Activated B cell treated with CpG ODN at 0.5 μM for 24 hours (primary cell): ENCODE data around the gene RAD51B. TPM values are rescaled to one million over a fixed set of nuclear protein-coding genes. Genes with fewer than 3 reads are reported as not detected.

Experiments used
- ATAC-seq: fragments of 200-7000 bp; cut with Tn5 transposase; one replicate; pipeline ENCODE4 v1.10.0; 2021; ENCODE audit warnings: low read depth, mild to moderate bottlenecking, moderate library complexity
- CTCF ChIA-PET: fragments of 350-600 bp; sonication (Branson Sonifier 250); formaldehyde crosslinking; loops from one replicate; lab custom pipeline; 2021; ENCODE audit warnings: antibody characterized with exemption; lab: Charles Lee
- POLR2A ChIA-PET: fragments of 350-600 bp; sonication (Branson Sonifier 250); formaldehyde crosslinking; loops from one replicate; lab custom pipeline; 2021; ENCODE audit warnings: antibody characterized with exemption; lab: Charles Lee
- DNase-seq: peaks from one replicate; pipeline ENCODE4 v3.0.0; 2022
- H3K27ac Mint-ChIP-seq: one replicate; pipeline ENCODE4 v1.8.0; 2020; ENCODE audit warnings: mixed read lengths
- H3K27me3 Mint-ChIP-seq: one replicate; pipeline ENCODE4 v1.8.0; 2021; ENCODE audit warnings: mixed read lengths
- H3K36me3 Mint-ChIP-seq: one replicate; pipeline ENCODE4 v1.8.0; 2021; ENCODE audit warnings: low read depth, mixed read lengths
- H3K4me1 Mint-ChIP-seq: one replicate; pipeline ENCODE4 v1.8.0; 2021; ENCODE audit warnings: mixed read lengths
- H3K4me3 Mint-ChIP-seq: one replicate; pipeline ENCODE4 v1.8.0; 2020; ENCODE audit warnings: mild to moderate bottlenecking, mixed read lengths
- H3K9me3 Mint-ChIP-seq: one replicate; pipeline ENCODE4 v1.8.0; 2020; ENCODE audit warnings: mixed read lengths
- CTCF ChIP-seq: fragments of 200-600 bp; IDR thresholded peaks from one replicate; pipeline ENCODE4 v1.8.0; 2022; ENCODE audit warnings: antibody characterized with exemption, mild to moderate bottlenecking
- intact Hi-C: fragments of 100-400 bp; cut with micrococcal nuclease; formaldehyde crosslinking; loops from one replicate; pipeline ENCODE4 v1.15.1; 2024
- total RNA-seq: library from RNA; stranded (reverse); gene quantifications from 2 replicates; pipeline ENCODE4 v1.2.3, GENCODE V29; 2022

RAD51B gene
- total RNA-seq, 1 donor from 2014 or later = 53.9 TPM

GRCh38 chr14:67800743-67801142 lies 18.8 kb upstream of the RAD51B start:
- Mint-ChIP-seq H3K9me3 (no peaks in the 10 kb centered on the region), H3K4me3 (no peak overlapping the region), H3K36me3 (peaks cover 82% of the 10 kb centered on the region), H3K4me1 (no peaks in the 10 kb centered on the region), H3K27ac (no peak overlapping the region), H3K27me3 (no peaks in the 10 kb centered on the region)
- ChIA-PET POLR2A (no interaction called here), CTCF (no interaction called here)
- intact Hi-C loops = no loop called here
- TF ChIP-seq CTCF = no peak
- no peak for ATAC-seq
- DNase-seq = no peak

DNA sequence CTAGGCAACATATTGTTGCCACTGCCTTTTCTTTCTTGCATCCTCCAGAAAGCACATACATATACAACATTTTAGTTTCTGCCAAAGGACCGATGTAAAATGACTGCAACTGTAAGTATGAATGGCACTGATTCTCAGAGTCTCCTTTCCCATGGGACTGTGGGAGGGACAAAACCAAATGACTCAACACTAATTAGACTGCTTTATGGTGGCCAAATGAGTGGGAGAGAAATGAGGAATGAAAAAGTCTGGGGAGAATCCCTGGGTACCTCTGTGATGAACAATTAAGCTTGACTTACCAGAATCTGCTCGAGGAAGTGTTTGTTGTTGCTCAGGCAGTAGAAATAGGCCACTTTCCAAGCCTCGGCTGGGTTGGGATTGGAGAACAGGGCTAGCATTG lies 13.3 kb upstream of the RAD51B start:
- no peak for DNase-seq
- no peak for TF ChIP-seq CTCF

DNA sequence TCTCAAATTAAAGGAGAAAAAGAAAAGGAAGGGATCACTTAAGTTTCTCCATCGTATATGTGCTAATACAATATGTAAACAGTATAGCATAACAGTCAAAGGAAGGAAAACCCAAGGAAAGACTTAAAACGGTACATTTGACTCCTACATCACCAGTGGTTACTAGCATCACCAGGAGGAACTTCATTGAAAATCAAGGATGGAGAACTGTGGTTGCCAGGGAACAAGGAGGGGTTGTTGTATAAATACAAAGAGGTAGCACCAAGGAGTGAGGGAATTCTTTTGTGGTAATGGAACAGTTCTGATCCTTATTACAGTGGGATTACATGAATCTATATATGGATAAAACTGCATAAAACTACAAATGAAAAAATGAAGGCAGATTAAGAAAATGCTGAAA lies 4.8 kb upstream of the RAD51B start:
- peaks cover 2% of the 10 kb centered on the region for H3K9me3 Mint-ChIP-seq
- CTCF ChIA-PET = no interaction called here

More for the DNA sequence above, 13.3 kb upstream of the RAD51B start:
- ATAC-seq = no peak
- Mint-ChIP-seq H3K4me1 (peaks cover 3% of the 10 kb centered on the region), H3K27me3 (no peaks in the 10 kb centered on the region), H3K9me3 (no peaks in the 10 kb centered on the region), H3K36me3 (peaks cover 86% of the 10 kb centered on the region), H3K4me3 (no peak overlapping the region), H3K27ac (no peak overlapping the region)
- ChIA-PET CTCF (no interaction called here), POLR2A (interaction anchor here (0.5 kb wide), 1 partner anchor 19 kb away, joined by 3 read pairs; no protein-coding TSS in a partner anchor)
- intact Hi-C loops = no loop called here

GRCh38 chr14:67815573-67816225 lies 3.9 kb upstream of the RAD51B start:
- intact Hi-C loops = loop anchor here (1.0 to 5.0 kb wide), 5 partner anchors 120 to 979 kb away; partner anchors contain the start of genes PIGH, RDH11, TMEM229B and VTI1B
- peaks cover 43% of the 10 kb centered on the region for H3K36me3 Mint-ChIP-seq
- CTCF ChIA-PET = no interaction called here
- H3K9me3 Mint-ChIP-seq = peaks cover 2% of the 10 kb centered on the region
- no peaks in the 10 kb centered on the region for H3K27me3 Mint-ChIP-seq
- POLR2A ChIA-PET = interaction anchor here (1.0 to 1.4 kb wide), 4 partner anchors 22 to 977 kb away, joined by 3 to 6 read pairs (median 4); partner anchors contain the start of genes ATP6V1D, PIGH and ZFP36L1
- ATAC-seq = no peak
- no peak for TF ChIP-seq CTCF
- DNase-seq = no peak
- peak overlapping the region; percentile 95 for H3K27ac Mint-ChIP-seq
- peaks cover 59% of the 10 kb centered on the region for H3K4me1 Mint-ChIP-seq
- peak overlapping the region; percentile 94 for H3K4me3 Mint-ChIP-seq

More for the DNA sequence above, 4.8 kb upstream of the RAD51B start:
- Mint-ChIP-seq H3K36me3 (peaks cover 48% of the 10 kb centered on the region), H3K4me1 (peaks cover 50% of the 10 kb centered on the region), H3K27ac (peak overlapping the region; percentile 16), H3K4me3 (peak overlapping the region; percentile 94), H3K27me3 (no peaks in the 10 kb centered on the region)
- ATAC-seq = no peak
- intact Hi-C loops = loop anchor here (5.0 kb wide), 1 partner anchor 213 kb away; the partner anchor contains the start of gene PIGH
- no peak for TF ChIP-seq CTCF
- POLR2A ChIA-PET = no interaction called here
- DNase-seq = no peak

GRCh38 chr14:67816326-67817002 lies 3.1 kb upstream of the RAD51B start, which contains the start of gene ZFYVE26:
Gene ZFYVE26, minus strand, starts transcription at chr14:67816590. Its CDS starts 627 bp downstream, at chr14:67815963.
- ATAC-seq (peak; percentile 85), DNase-seq (peak; percentile 70)
- Mint-ChIP-seq H3K27me3 (no peaks in the 10 kb centered on the region), H3K4me1 (peaks cover 63% of the 10 kb centered on the region), H3K27ac (peak within 1 kb of the TSS; percentile 95), H3K4me3 (peak within 1 kb of the TSS; percentile 94), H3K36me3 (peaks cover 36% of the 10 kb centered on the region), H3K9me3 (peaks cover 2% of the 10 kb centered on the region)
- ChIA-PET CTCF (interaction anchor here (1.0 to 1.6 kb wide), 2 partner anchors 21 to 216 kb away, joined by 3 to 4 read pairs; partner anchors contain the start of gene PIGH), POLR2A (interaction anchor here (0.6 to 1.4 kb wide), 12 partner anchors 22 to 1957 kb away, joined by 3 to 6 read pairs (median 3); partner anchors contain the start of genes ATP6V1D, ERH, PIGH and SRSF5)
- no peak for TF ChIP-seq CTCF
- intact Hi-C loops = loop anchor here (1.0 to 5.0 kb wide), 5 partner anchors 121 to 978 kb away; partner anchors contain the start of genes PIGH, RDH11, TMEM229B and VTI1B
